ENCODE data around the gene TXNDC11.

DNA sequence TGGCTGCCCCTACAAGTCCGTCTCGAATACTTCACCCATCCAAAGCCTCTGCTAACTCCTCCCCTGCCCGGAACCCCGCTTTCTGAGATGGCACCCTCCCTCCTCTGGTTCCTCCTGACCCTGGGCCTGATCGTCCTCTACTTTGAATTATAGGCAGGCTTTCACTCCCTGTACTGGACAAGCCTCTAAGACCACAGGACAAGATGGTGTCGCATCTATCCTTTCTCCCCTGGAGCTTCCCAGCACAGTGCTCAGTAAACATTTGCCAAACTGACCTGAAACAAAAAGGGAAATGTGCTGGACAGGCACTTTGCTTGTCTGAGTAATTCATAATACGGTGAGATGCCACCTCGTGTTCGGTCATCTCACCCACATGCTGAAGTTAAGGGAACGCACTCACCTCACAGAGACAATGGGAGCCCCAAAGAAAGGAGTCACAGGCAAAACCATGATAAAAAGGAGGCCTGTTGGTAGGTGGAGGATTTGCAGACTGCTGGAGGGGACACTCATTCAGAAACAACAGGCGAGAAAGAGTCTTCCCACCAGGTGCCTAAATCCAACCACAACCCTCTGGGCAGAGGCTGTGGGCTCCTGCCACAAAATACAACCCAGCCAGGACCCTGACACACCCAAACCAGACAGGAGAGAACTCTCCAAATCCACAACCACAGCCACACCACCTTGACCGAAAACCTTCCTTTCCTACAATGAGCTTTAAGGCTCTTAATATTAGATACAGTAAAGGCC, 46.2 kb downstream of the TXNDC11 start:
- TF ChIP-seq GATA2 (IDR thresholded peaks at IDR 0.05; ENCODE audit: low read depth, low read length) (no peak), GATA3 (IDR thresholded peaks at IDR 0.05; ENCODE audit: low read depth, low read length) (no peak)

All from SH-SY5Y (cell line).